Keratinocyte (primary cell): ENCODE data around the gene LEKR1.

Experiments
- EZH2 ChIP-seq: IDR thresholded peaks from one replicate; pipeline ENCODE4 v1.6.1; 2012; ENCODE audit warnings: inconsistent platforms, mild to moderate bottlenecking, low read length, moderate library complexity
- TF ChIP-seq, protein P1 (sequence below), 3 experiments: IDR thresholded peaks in 1 of 3; conservative IDR thresholded peaks in 1 of 3; optimal IDR thresholded peaks in 1 of 3; 2 replicates in 2 of 3; 3 replicates in 1 of 3; pipeline versions ENCODE3 to v1.5.1; 2011; ENCODE audit warnings: low read length in 3 of 3, mild to moderate bottlenecking in 3 of 3, moderate library complexity in 2 of 3, control low read depth in 1 of 3, inconsistent platforms in 1 of 3; ENCODE audit not compliant: insufficient read depth in 2 of 3; ENCODE audit errors: extremely low read depth in 1 of 3

GRCh38 chr3:156902916-156903315 lies 76.8 kb downstream of the LEKR1 start:
- TF ChIP-seq, protein P1, sequence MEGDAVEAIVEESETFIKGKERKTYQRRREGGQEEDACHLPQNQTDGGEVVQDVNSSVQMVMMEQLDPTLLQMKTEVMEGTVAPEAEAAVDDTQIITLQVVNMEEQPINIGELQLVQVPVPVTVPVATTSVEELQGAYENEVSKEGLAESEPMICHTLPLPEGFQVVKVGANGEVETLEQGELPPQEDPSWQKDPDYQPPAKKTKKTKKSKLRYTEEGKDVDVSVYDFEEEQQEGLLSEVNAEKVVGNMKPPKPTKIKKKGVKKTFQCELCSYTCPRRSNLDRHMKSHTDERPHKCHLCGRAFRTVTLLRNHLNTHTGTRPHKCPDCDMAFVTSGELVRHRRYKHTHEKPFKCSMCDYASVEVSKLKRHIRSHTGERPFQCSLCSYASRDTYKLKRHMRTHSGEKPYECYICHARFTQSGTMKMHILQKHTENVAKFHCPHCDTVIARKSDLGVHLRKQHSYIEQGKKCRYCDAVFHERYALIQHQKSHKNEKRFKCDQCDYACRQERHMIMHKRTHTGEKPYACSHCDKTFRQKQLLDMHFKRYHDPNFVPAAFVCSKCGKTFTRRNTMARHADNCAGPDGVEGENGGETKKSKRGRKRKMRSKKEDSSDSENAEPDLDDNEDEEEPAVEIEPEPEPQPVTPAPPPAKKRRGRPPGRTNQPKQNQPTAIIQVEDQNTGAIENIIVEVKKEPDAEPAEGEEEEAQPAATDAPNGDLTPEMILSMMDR (optimal IDR thresholded peaks at IDR 0.05 in 1 of 3, IDR thresholded peaks at IDR 0.05 in 1 of 3, conservative IDR thresholded peaks at IDR 0.05 in 1 of 3; ENCODE audit: extremely low read depth in 1 of 3, insufficient read depth in 2 of 3, low read length in 3 of 3), result no peak
- no peak for TF ChIP-seq EZH2
